Esophagus muscularis mucosa (tissue), 4 donors: Measurements from ENCODE around the gene PRDM1. TPM values are rescaled to one million over a fixed set of nuclear protein-coding genes. Genes with fewer than 3 reads are reported as not detected.

Experiments
- DNase-seq: peaks from one replicate; pipeline ENCODE4 v3.0.0-alpha.2; 2017; ENCODE audit errors: extremely low spot score
- H3K27ac ChIP-seq, 4 donors: fragments of 200-600 bp; sonication (generic); replicated peaks in 1 of 4; 1 replicate in 3 of 4; 2 replicates in 1 of 4; pipeline ENCODE4 v1.5.1; 2016 to 2019; ENCODE audit warnings: mild to moderate bottlenecking in 1 of 4
- H3K27me3 ChIP-seq, 4 donors: fragments of 200-600 bp; sonication (generic); one replicate each; pipeline versions ENCODE4 v1.5.1 to v1.6.0; 2016 to 2019
- H3K36me3 ChIP-seq, 4 donors: fragments of 200-600 bp; sonication (generic); one replicate each; pipeline ENCODE4 v1.5.1; 2016 to 2019
- H3K4me1 ChIP-seq, 4 donors: fragments of 200-600 bp; sonication (generic); one replicate each; pipeline ENCODE4 v1.5.1; 2016 to 2019
- H3K4me3 ChIP-seq, 4 donors: fragments of 200-600 bp; sonication (generic); 1 replicate in 2 of 4; 2 replicates in 2 of 4; pipeline ENCODE4 v1.5.1; 2016 to 2019; ENCODE audit warnings: mild to moderate bottlenecking in 4 of 4, moderate library complexity in 1 of 4
- H3K9me3 ChIP-seq, 4 donors: fragments of 200-600 bp; sonication (generic); 1 replicate in 3 of 4; 2 replicates in 1 of 4; pipeline ENCODE4 v1.5.1; 2016 to 2019
- EP300 ChIP-seq: sonication (generic); formaldehyde crosslinking; IDR thresholded peaks from one replicate; pipeline ENCODE4 v1.6.1; 2017; ENCODE audit warnings: antibody characterized with exemption
- POLR2A ChIP-seq: fragments of 450-650 bp; IDR thresholded peaks from one replicate; pipeline ENCODE4 v1.6.1; 2017; ENCODE audit warnings: antibody characterized with exemption, moderate library complexity, mild to moderate bottlenecking, low read depth
- POLR2AphosphoS5 ChIP-seq, 2 donors: sonication (generic); formaldehyde crosslinking; IDR thresholded peaks; one replicate each; pipeline ENCODE4 v1.6.1; 2017; ENCODE audit warnings: antibody characterized with exemption in 2 of 2
- WGBS: methylation state at CpG from one replicate; pipeline ENCODE4 v1.1.5; 2018; 5-methylcytosine and 5-hydroxymethylcytosine counted together
- intact Hi-C: fragments of 100-400 bp; cut with DNase I; formaldehyde crosslinking; loops from one replicate; pipeline ENCODE4 v1.15.1; 2023
- total RNA-seq, 4 donors: library from RNA; depleted of rRNA; stranded (reverse); fragments of >200 nt; gene quantifications; one replicate each; pipeline versions ENCODE4 v1.1.0 to v1.2.1, GENCODE V29; 2016
- TF ChIP-seq, protein P1 (sequence below), 3 experiments: fragments of 200-600 bp in 2 of 3; fragments of 450-650 bp in 1 of 3; sonication (generic) in 2 of 3; IDR thresholded peaks; one replicate each; pipeline ENCODE4 v1.5.1; 2017 to 2019; ENCODE audit warnings: antibody characterized with exemption in 3 of 3, mild to moderate bottlenecking in 2 of 3, moderate library complexity in 1 of 3

The PRDM1 gene
- total RNA-seq, 4 donors from 2014 or later, result 1.8 to 5.1 (median 2.3) TPM

- WGBS, result 91% methylated on average over 5 of the region's 5 CpGs
- Histone ChIP-seq H3K4me3 (no peak overlapping the region), H3K27me3 (peaks cover 0 to 62% (median 1%) of the 10 kb centered on the region in 4 donors), H3K4me1 (peaks cover 0 to 10% (median 3%) of the 10 kb centered on the region in 4 donors), H3K9me3 (no peaks in the 10 kb centered on the region), H3K36me3 (no peaks in the 10 kb centered on the region), H3K27ac (no peak overlapping the region)
- intact Hi-C loops, result no loop called here
- TF ChIP-seq POLR2AphosphoS5 (IDR thresholded peaks at IDR 0.05) (no peak), EP300 (no peak), POLR2A (no peak)
- TF ChIP-seq, protein P1, sequence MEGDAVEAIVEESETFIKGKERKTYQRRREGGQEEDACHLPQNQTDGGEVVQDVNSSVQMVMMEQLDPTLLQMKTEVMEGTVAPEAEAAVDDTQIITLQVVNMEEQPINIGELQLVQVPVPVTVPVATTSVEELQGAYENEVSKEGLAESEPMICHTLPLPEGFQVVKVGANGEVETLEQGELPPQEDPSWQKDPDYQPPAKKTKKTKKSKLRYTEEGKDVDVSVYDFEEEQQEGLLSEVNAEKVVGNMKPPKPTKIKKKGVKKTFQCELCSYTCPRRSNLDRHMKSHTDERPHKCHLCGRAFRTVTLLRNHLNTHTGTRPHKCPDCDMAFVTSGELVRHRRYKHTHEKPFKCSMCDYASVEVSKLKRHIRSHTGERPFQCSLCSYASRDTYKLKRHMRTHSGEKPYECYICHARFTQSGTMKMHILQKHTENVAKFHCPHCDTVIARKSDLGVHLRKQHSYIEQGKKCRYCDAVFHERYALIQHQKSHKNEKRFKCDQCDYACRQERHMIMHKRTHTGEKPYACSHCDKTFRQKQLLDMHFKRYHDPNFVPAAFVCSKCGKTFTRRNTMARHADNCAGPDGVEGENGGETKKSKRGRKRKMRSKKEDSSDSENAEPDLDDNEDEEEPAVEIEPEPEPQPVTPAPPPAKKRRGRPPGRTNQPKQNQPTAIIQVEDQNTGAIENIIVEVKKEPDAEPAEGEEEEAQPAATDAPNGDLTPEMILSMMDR (IDR thresholded peaks at IDR 0.05), result no peak
- peak; percentile 53 for DNase-seq
Observed at GRCh38 chr6:106092279-106092678, 6.1 kb downstream of the PRDM1 start.

DNA sequence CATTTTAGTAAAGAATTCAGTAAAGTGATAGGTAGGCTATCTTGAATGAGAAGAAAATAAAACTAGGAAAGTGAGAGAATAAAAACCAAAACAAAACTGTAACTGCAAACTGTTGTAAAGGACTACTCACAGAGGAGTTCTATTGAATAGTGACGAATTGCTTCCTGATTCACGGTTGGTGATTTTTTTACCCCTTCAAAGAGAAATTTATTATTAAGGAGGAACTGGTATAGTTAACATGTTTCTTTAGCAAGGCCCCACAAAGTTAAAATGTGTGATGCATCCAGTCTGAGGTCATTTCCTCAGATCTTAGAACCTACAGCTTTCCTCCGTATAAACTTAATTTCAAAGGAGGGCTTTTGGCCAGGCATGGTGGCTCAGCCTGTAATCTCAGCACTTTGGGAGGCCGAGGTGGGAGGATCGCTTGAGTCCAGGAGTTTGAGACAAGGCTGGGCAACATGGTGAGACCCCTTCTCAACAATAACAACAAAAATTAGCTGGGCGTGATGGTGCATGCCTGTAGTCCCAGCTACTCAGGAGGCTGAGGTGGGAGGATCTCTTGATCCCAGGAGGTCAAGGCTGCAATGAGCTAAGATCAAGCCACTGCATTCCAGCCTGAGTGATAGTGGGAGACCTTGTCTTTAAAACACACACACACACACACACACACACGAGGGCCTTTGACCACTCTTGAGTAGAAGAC, 8.3 kb downstream of the PRDM1 start:
- H3K4me1 ChIP-seq, result peaks cover 2 to 19% (median 11%) of the 10 kb centered on the region in 4 donors
- DNase-seq, result peak; percentile 57
- peaks cover 0 to 61% (median 8%) of the 10 kb centered on the region in 4 donors for H3K27me3 ChIP-seq
- H3K27ac ChIP-seq, result no peak overlapping the region
- H3K4me3 ChIP-seq, result no peak overlapping the region
- 84% methylated on average over 7 of the region's 7 CpGs for WGBS
- intact Hi-C loops, result no loop called here
- H3K36me3 ChIP-seq, result no peaks in the 10 kb centered on the region
- H3K9me3 ChIP-seq, result no peaks in the 10 kb centered on the region
- TF ChIP-seq EP300 (no peak), POLR2A (no peak), POLR2AphosphoS5 (IDR thresholded peaks at IDR 0.05) (no peak)
- TF ChIP-seq, protein P1 (IDR thresholded peaks at IDR 0.05), result no peak

DNA sequence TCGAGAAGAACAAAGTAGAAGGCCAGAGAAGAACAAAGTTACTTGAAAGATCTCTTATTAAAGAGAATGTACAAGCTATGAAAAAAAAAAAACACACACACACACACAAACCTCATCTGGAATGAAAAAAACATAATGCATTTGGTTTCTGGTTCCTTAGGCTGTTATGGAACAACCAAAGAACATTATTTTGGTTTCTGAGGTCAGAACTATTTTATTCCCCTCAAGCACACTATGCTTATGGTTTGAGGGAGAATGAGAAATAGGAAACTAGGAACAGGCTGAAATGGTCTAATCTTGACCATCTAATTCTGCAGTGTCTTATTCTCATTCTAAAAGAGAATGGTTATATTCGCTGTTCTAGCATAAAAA, 8.8 kb downstream of the PRDM1 start:
- Histone ChIP-seq H3K4me1 (peaks cover 2 to 19% (median 11%) of the 10 kb centered on the region in 4 donors), H3K9me3 (no peaks in the 10 kb centered on the region), H3K27ac (no peak overlapping the region), H3K36me3 (no peaks in the 10 kb centered on the region), H3K4me3 (no peak overlapping the region), H3K27me3 (peaks cover 0 to 55% (median 8%) of the 10 kb centered on the region in 4 donors)
- intact Hi-C loops, result no loop called here
- no peak for TF ChIP-seq POLR2AphosphoS5 (IDR thresholded peaks at IDR 0.05)
- no peak for TF ChIP-seq EP300
- TF ChIP-seq POLR2A, result no peak
- TF ChIP-seq, protein P1 (IDR thresholded peaks at IDR 0.05), result no peak
- 98% methylated on average over 2 of the region's 2 CpGs for WGBS
- no peak for DNase-seq

GRCh38 chr6:106097411-106098231, 11.5 kb downstream of the PRDM1 start:
- no peaks in the 10 kb centered on the region for H3K9me3 ChIP-seq
- TF ChIP-seq POLR2A, result no peak
- no peak for TF ChIP-seq EP300
- TF ChIP-seq, protein P1 (IDR thresholded peaks at IDR 0.05), result no peak
- no peak for TF ChIP-seq POLR2AphosphoS5 (IDR thresholded peaks at IDR 0.05)
- intact Hi-C loops, result no loop called here
- H3K27ac ChIP-seq, result peak overlapping the region; percentile 54 to 74 (median 58)
- peaks cover 0 to 37% (median 8%) of the 10 kb centered on the region in 4 donors for H3K27me3 ChIP-seq
- peaks cover 2 to 19% (median 11%) of the 10 kb centered on the region in 4 donors for H3K4me1 ChIP-seq
- 34% methylated on average over 19 of the region's 19 CpGs for WGBS
- peak overlapping the region; percentile 43 to 55 (median 46) for H3K4me3 ChIP-seq
- peak; percentile 86 for DNase-seq
- H3K36me3 ChIP-seq, result no peaks in the 10 kb centered on the region
